H9 (cell line): ENCODE measurements around the gene POLR2A. TPM values are rescaled to one million over a fixed set of nuclear protein-coding genes. Genes with fewer than 3 reads are reported as not detected.

Experiments
- DNase-seq: peaks from one replicate; pipeline ENCODE4 v3.0.0-alpha.2; 2017
- H2AFZ ChIP-seq: one replicate; pipeline ENCODE4 v1.6.1; 2013; ENCODE audit warnings: mild to moderate bottlenecking, low read length, control low read depth, moderate library complexity
- H2AK5ac ChIP-seq: 2 replicates; pipeline ENCODE4 v1.6.1; 2013; ENCODE audit warnings: low read length, control low read depth, mixed read lengths; ENCODE audit not compliant: insufficient read length
- H2BK120ac ChIP-seq: one replicate; pipeline ENCODE4 v1.6.1; 2013; ENCODE audit warnings: low read depth, mild to moderate bottlenecking, low read length, control low read depth, inconsistent platforms; ENCODE audit not compliant: poor library complexity, severe bottlenecking
- H2BK12ac ChIP-seq: 2 replicates; pipeline ENCODE4 v1.6.1; 2013; ENCODE audit warnings: low read length, control low read depth, mixed read lengths, low read depth; ENCODE audit not compliant: insufficient read length
- H2BK15ac ChIP-seq: 2 replicates; pipeline ENCODE4 v1.6.1; 2013; ENCODE audit warnings: low read depth, low read length, control low read depth
- H2BK20ac ChIP-seq: one replicate; pipeline ENCODE4 v1.6.1; 2013; ENCODE audit warnings: low read depth, mild to moderate bottlenecking, low read length, control low read depth, inconsistent platforms; ENCODE audit not compliant: poor library complexity, severe bottlenecking
- H2BK5ac ChIP-seq: 2 replicates; pipeline ENCODE4 v1.6.1; 2013; ENCODE audit warnings: low read length, control low read depth, mixed read lengths; ENCODE audit not compliant: insufficient read length
- H3K14ac ChIP-seq: 2 replicates; pipeline ENCODE4 v1.6.1; 2013; ENCODE audit warnings: low read length, control low read depth; ENCODE audit not compliant: insufficient read depth
- H3K18ac ChIP-seq: 2 replicates; pipeline ENCODE4 v1.6.1; 2013; ENCODE audit warnings: low read depth, mild to moderate bottlenecking, mixed read lengths, low read length, control low read depth; ENCODE audit not compliant: insufficient read length
- H3K23ac ChIP-seq: 2 replicates; pipeline ENCODE4 v1.6.1; 2013; ENCODE audit warnings: low read length, control low read depth, mixed read lengths, low read depth; ENCODE audit not compliant: insufficient read length
- H3K23me2 ChIP-seq: 2 replicates; pipeline ENCODE4 v1.6.1; 2013; ENCODE audit warnings: low read depth, mild to moderate bottlenecking, mixed read lengths, low read length, control low read depth; ENCODE audit not compliant: insufficient read length, poor library complexity, severe bottlenecking
- H3K27ac ChIP-seq: 2 replicates; pipeline ENCODE4 v1.5.1; 2013; ENCODE audit warnings: low read length, control low read depth, mixed read lengths, low read depth; ENCODE audit not compliant: insufficient read length
- H3K27me3 ChIP-seq: 2 replicates; pipeline ENCODE4 v1.6.1; 2013; ENCODE audit warnings: low read length, control low read depth, inconsistent platforms; ENCODE audit not compliant: insufficient read depth
- H3K4ac ChIP-seq: 2 replicates; pipeline ENCODE4 v1.6.1; 2013; ENCODE audit warnings: low read depth, mild to moderate bottlenecking, control low read depth, inconsistent platforms, low read length, moderate library complexity
- H3K4me1 ChIP-seq: 2 replicates; pipeline ENCODE4 v1.6.1; 2013; ENCODE audit warnings: low read length, control low read depth, inconsistent platforms; ENCODE audit not compliant: insufficient read depth
- H3K4me2 ChIP-seq: 2 replicates; pipeline ENCODE4 v1.6.1; 2013; ENCODE audit warnings: low read length, control low read depth, mixed read lengths; ENCODE audit not compliant: insufficient read length, insufficient read depth
- H3K56ac ChIP-seq: 2 replicates; pipeline ENCODE4 v1.6.1; 2013; ENCODE audit warnings: low read depth, mild to moderate bottlenecking, mixed read lengths, low read length, control low read depth; ENCODE audit not compliant: insufficient read length
- H3K79me1 ChIP-seq: 2 replicates; pipeline ENCODE4 v1.6.1; 2013; ENCODE audit warnings: low read depth, mild to moderate bottlenecking, moderate library complexity, low read length, control low read depth, inconsistent platforms; ENCODE audit not compliant: insufficient read depth, poor library complexity, severe bottlenecking
- H3K79me2 ChIP-seq: 2 replicates; pipeline ENCODE4 v1.6.1; 2013; ENCODE audit warnings: low read length, control low read depth, inconsistent platforms; ENCODE audit not compliant: insufficient read depth
- H3K9ac ChIP-seq: 2 replicates; pipeline ENCODE4 v1.6.1; 2013; ENCODE audit warnings: low read length, control low read depth, mixed read lengths; ENCODE audit not compliant: insufficient read length; ENCODE audit errors: extremely low read depth
- H3K9me3 ChIP-seq: one replicate; pipeline ENCODE4 v1.6.1; 2013; ENCODE audit warnings: low read depth, low read length, inconsistent platforms; ENCODE audit not compliant: control insufficient read depth
- H3T11ph ChIP-seq: one replicate; pipeline ENCODE4 v1.6.1; 2013; ENCODE audit warnings: mild to moderate bottlenecking, low read length, control low read depth, inconsistent platforms
- H4K20me1 ChIP-seq: one replicate; pipeline ENCODE4 v1.6.1; 2013; ENCODE audit not compliant: control insufficient read depth, insufficient read length, insufficient read depth
- H4K5ac ChIP-seq: 2 replicates; pipeline ENCODE4 v1.6.1; 2013; ENCODE audit warnings: low read depth, mild to moderate bottlenecking, mixed read lengths, low read length, control low read depth; ENCODE audit not compliant: insufficient read length
- H4K8ac ChIP-seq: replicated peaks from 2 replicates; pipeline ENCODE4 v1.6.1; 2013; ENCODE audit warnings: low read length, control low read depth, mixed read lengths, low read depth; ENCODE audit not compliant: insufficient read length
- H4K91ac ChIP-seq: 2 replicates; pipeline ENCODE4 v1.6.1; 2013; ENCODE audit warnings: low read depth, mild to moderate bottlenecking, moderate library complexity, mixed read lengths, low read length, control low read depth; ENCODE audit not compliant: insufficient read length
- H3K27ac Mint-ChIP-seq, 3 experiments: 2 replicates in 2 of 3; 3 replicates in 1 of 3; pipeline ENCODE4 v1.8.0; 2020 to 2021; ENCODE audit warnings: mixed read lengths in 3 of 3, mild to moderate bottlenecking in 1 of 3, moderate library complexity in 1 of 3
- H3K27me3 Mint-ChIP-seq: 2 replicates; pipeline ENCODE4 v1.8.0; 2021; ENCODE audit warnings: low read depth, mild to moderate bottlenecking, moderate library complexity, mixed read lengths
- H3K36me3 Mint-ChIP-seq, 3 experiments: 2 replicates in 2 of 3; 3 replicates in 1 of 3; pipeline ENCODE4 v1.8.0; 2020 to 2021; ENCODE audit warnings: low read depth in 3 of 3, mixed read lengths in 3 of 3; ENCODE audit not compliant: insufficient read depth in 1 of 3
- H3K4me1 Mint-ChIP-seq, 2 experiments: 2 replicates each; pipeline ENCODE4 v1.8.0; 2020; ENCODE audit warnings: mixed read lengths in 2 of 2
- H3K4me3 Mint-ChIP-seq, 2 experiments: 2 replicates in 1 of 2; 3 replicates in 1 of 2; pipeline ENCODE4 v1.8.0; 2020 to 2021; ENCODE audit warnings: mild to moderate bottlenecking in 2 of 2, mixed read lengths in 2 of 2, moderate library complexity in 1 of 2
- H3K9me3 Mint-ChIP-seq, 2 experiments: 2 replicates in 1 of 2; 3 replicates in 1 of 2; pipeline ENCODE4 v1.8.0; 2020; ENCODE audit warnings: mild to moderate bottlenecking in 2 of 2, mixed read lengths in 2 of 2, moderate library complexity in 1 of 2
- CTCF ChIP-seq: fragments of 200-600 bp; sonication (generic); conservative IDR thresholded peaks from 3 replicates; pipeline ENCODE4 v1.8.0; 2021; ENCODE audit warnings: antibody characterized with exemption, mild to moderate bottlenecking
- WGBS: extraction: QIAGEN DNeasy Blood & Tissue Kit; methylation state at CpG from one replicate; pipeline ENCODE4 v1.1.7; 2013; ENCODE audit warnings: missing lambda C conversion rate, low lambda C conversion rate, mixed read lengths; ENCODE audit not compliant: insufficient read length; ENCODE audit errors: extremely low coverage; 5-methylcytosine and 5-hydroxymethylcytosine counted together
- total RNA-seq: library from RNA; stranded (reverse); gene quantifications from 2 replicates; pipeline ENCODE4 v1.2.1, GENCODE V29; 2021

POLR2A gene
- total RNA-seq, 1 experiment from 2014 or later: 153 TPM

- no peak overlapping the region for H4K8ac ChIP-seq
- peaks cover 2% of the 10 kb centered on the region for H4K20me1 ChIP-seq
- no peak overlapping the region for H2AK5ac ChIP-seq
- no peak overlapping the region for H2BK20ac ChIP-seq
- 0 out of 7 replicates have a peak overlapping the region, but pooled peaks of 1 of the 3 experiments have one; percentile 21 for H3K27ac Mint-ChIP-seq
- H3K4ac ChIP-seq: no peak overlapping the region
- H3K9me3 ChIP-seq: no peaks in the 10 kb centered on the region
- H2BK120ac ChIP-seq: no peak overlapping the region
- H4K5ac ChIP-seq: no peak overlapping the region
- no peaks in the 10 kb centered on the region for H3K79me1 ChIP-seq
- DNase-seq: no peak
- H3K36me3 Mint-ChIP-seq: peaks cover 3 to 20% (median 18%) of the 10 kb centered on the region in 3 experiments; a peak in 5 of 7 replicates
- no peak overlapping the region for H4K91ac ChIP-seq
- no peak overlapping the region for H3K27ac ChIP-seq
- H3K4me1 ChIP-seq: peaks cover 8% of the 10 kb centered on the region; the same call in 1 of the 2 replicates
- H3K14ac ChIP-seq: no peak overlapping the region
- no peak for TF ChIP-seq CTCF
- H3K9me3 Mint-ChIP-seq: no peaks in the 10 kb centered on the region
- H3K4me2 ChIP-seq: no peak overlapping the region
- WGBS: no CpG with 5 or more reads among the region's 9 CpGs
- peaks cover 9 to 21% of the 10 kb centered on the region in 2 experiments for H3K4me1 Mint-ChIP-seq
- no peaks in the 10 kb centered on the region for H3K79me2 ChIP-seq
- no peaks in the 10 kb centered on the region for H3K23me2 ChIP-seq
- no peak overlapping the region for H3K56ac ChIP-seq
- peak overlapping the region in 1 of 2 experiments; percentile 50; a peak in 1 of 5 replicates for H3K4me3 Mint-ChIP-seq
- no peak overlapping the region for H2BK15ac ChIP-seq
- H3K18ac ChIP-seq: no peak overlapping the region
- no peak overlapping the region for H2AFZ ChIP-seq
- no peaks in the 10 kb centered on the region for H3K27me3 Mint-ChIP-seq
- H2BK5ac ChIP-seq: no peak overlapping the region
- no peak overlapping the region for H2BK12ac ChIP-seq
- no peak overlapping the region for H3K9ac ChIP-seq
- H3K23ac ChIP-seq: no peak overlapping the region
- no peak overlapping the region for H3T11ph ChIP-seq
- H3K27me3 ChIP-seq: no peaks in the 10 kb centered on the region
Measured at GRCh38 chr17:7464081-7464480, 20.1 kb upstream of the POLR2A start.
